K562 (cell line): ENCODE measurements around the gene BBOX1. TPM values are rescaled to one million over a fixed set of nuclear protein-coding genes. Genes with fewer than 3 reads are reported as not detected.

Experiments used
- ATAC-seq: fragments of 200-7000 bp; cut with Tn5 transposase; 3 replicates; pipeline ENCODE4 v1.9.1; 2020; ENCODE audit warnings: moderate library complexity
- BruUV-seq: library from RNA; stranded (reverse); fragments of 400-500 nt; replicated peaks from 2 replicates; lab custom pipeline; 2021; lab: Mats Ljungman, UMichigan
- CTCF ChIA-PET: fragments of 300-600 bp; formaldehyde crosslinking; extraction: SDS; loops from one replicate; lab custom pipeline; 2021; ENCODE audit warnings: low intra/inter-chr PET ratio; lab: Yijun Ruan, JAX
- POLR2A ChIA-PET: fragments of 300-600, 350-650 bp; sonication (Branson Sonifier 250); formaldehyde crosslinking; extraction: SDS; loops from one replicate; lab custom pipeline; 2021; ENCODE audit warnings: antibody characterized with exemption, inconsistent platforms; lab: Yijun Ruan, JAX
- DNase-seq, 4 experiments: peaks; one replicate each; pipeline versions ENCODE4 v3.0.0 to v3.0.0-alpha.2; 2011 to 2018; ENCODE audit warnings: low spot score in 3 of 4, mixed read lengths in 3 of 4; ENCODE audit errors: extremely low read depth in 1 of 4
- FAIRE-seq: peaks from 2 replicates; lab custom pipeline; 2011; peaks lifted over from hg19 to GRCh38; lab: Jason Lieb, UNC
- H2AFZ ChIP-seq: 2 replicates; pipeline ENCODE4 v1.6.0; 2011; ENCODE audit warnings: low read depth, low read length, control low read depth, inconsistent platforms
- H3K27ac ChIP-seq: fragments of 200-600 bp; 3 replicates; pipeline ENCODE4 v1.8.0; 2011; ENCODE audit warnings: low read depth, mild to moderate bottlenecking, control low read depth, inconsistent platforms, low read length, moderate library complexity, mixed read lengths; ENCODE audit errors: extremely low read depth
- H3K27me3 ChIP-seq, 2 experiments: fragments of 300-600 bp in 1 of 2; 2 replicates in 1 of 2; 3 replicates in 1 of 2; pipeline versions ENCODE4 v1.6.0 to v1.8.0; 2011; ENCODE audit warnings: inconsistent platforms in 2 of 2, low read length in 2 of 2, mild to moderate bottlenecking in 1 of 2, mixed read lengths in 1 of 2, moderate library complexity in 1 of 2; ENCODE audit not compliant: control insufficient read depth in 2 of 2, insufficient read depth in 2 of 2
- H3K36me3 ChIP-seq: fragments of 300-600 bp; 3 replicates; pipeline ENCODE4 v1.8.0; 2011; ENCODE audit warnings: mild to moderate bottlenecking, low read length, inconsistent platforms; ENCODE audit not compliant: control insufficient read depth, insufficient read depth
- H3K4me1 ChIP-seq, 2 experiments: fragments of 200-600 bp in 1 of 2; replicated peaks in 1 of 2; 2 replicates in 1 of 2; 3 replicates in 1 of 2; pipeline versions ENCODE4 v1.5.1 to v1.8.0; 2011; ENCODE audit warnings: inconsistent platforms in 2 of 2, low read length in 2 of 2, mild to moderate bottlenecking in 1 of 2, mixed read lengths in 1 of 2, moderate library complexity in 1 of 2; ENCODE audit not compliant: control insufficient read depth in 2 of 2, insufficient read depth in 2 of 2
- H3K4me2 ChIP-seq: 2 replicates; pipeline ENCODE4 v1.6.1; 2011; ENCODE audit warnings: low read length, control low read depth, inconsistent platforms, mixed read lengths; ENCODE audit not compliant: insufficient read depth
- H3K4me3 ChIP-seq: fragments of 200-600 bp; sonication (generic), shearing (Covaris generic); 2 replicates; pipeline ENCODE4 v1.5.1; 2016; ENCODE audit warnings: control low read depth, inconsistent platforms
- H3K79me2 ChIP-seq: fragments of 200-600 bp; 3 replicates; pipeline ENCODE4 v1.8.0; 2011; ENCODE audit warnings: low read length, inconsistent platforms; ENCODE audit not compliant: control insufficient read depth, insufficient read depth
- H3K9ac ChIP-seq, 2 experiments: 2 replicates each; pipeline versions ENCODE4 v1.6.0 to v1.6.1; 2011; ENCODE audit warnings: low read depth in 2 of 2, low read length in 2 of 2, control low read depth in 1 of 2, inconsistent platforms in 1 of 2, mild to moderate bottlenecking in 1 of 2, mixed read lengths in 1 of 2; ENCODE audit not compliant: insufficient read depth in 1 of 2
- H3K9me1 ChIP-seq: one replicate; pipeline ENCODE4 v1.6.0; 2011; ENCODE audit warnings: inconsistent platforms, mild to moderate bottlenecking, low read length, moderate library complexity; ENCODE audit not compliant: control insufficient read depth, insufficient read depth
- H3K9me3 ChIP-seq: replicated peaks from 2 replicates; pipeline ENCODE4 v1.5.1; 2011; ENCODE audit warnings: low read depth, low read length, inconsistent platforms; ENCODE audit not compliant: control insufficient read depth, insufficient read depth
- H4K20me1 ChIP-seq: replicated peaks from 2 replicates; pipeline ENCODE4 v1.6.1; 2011; ENCODE audit warnings: low read length, inconsistent platforms, mixed read lengths; ENCODE audit not compliant: control insufficient read depth, insufficient read depth
- BDP1 ChIP-seq: IDR thresholded peaks from 3 replicates; pipeline ENCODE4 v1.6.1; 2011; ENCODE audit not compliant: insufficient read length, insufficient read depth
- CEBPB ChIP-seq: fragments of 450-650 bp; IDR thresholded peaks from 2 replicates; pipeline ENCODE4 v1.6.1; 2016; ENCODE audit warnings: missing genetic modification characterization, missing compliant biosample characterization
- CEBPG ChIP-seq, 3 experiments: fragments of 200-800 bp in 1 of 3; sonication (Bioruptor generic) in 1 of 3; sonication (generic) in 1 of 3; formaldehyde crosslinking in 1 of 3; IDR thresholded peaks in 2 of 3; conservative IDR thresholded peaks in 1 of 3; 2 replicates each; pipeline versions ENCODE4 v1.6.1 to v1.8.0; 2016 to 2022; ENCODE audit warnings: missing compliant biosample characterization in 2 of 3, missing genetic modification characterization in 2 of 3, mild to moderate bottlenecking in 1 of 3, missing genetic modification reagents in 1 of 3
- EP300 ChIP-seq: IDR thresholded peaks from 2 replicates; pipeline ENCODE4 v1.6.1; 2012; ENCODE audit warnings: low read length, improper control_type of control experiment
- HNRNPUL1 ChIP-seq: fragments of 200-400 bp; formaldehyde crosslinking; IDR thresholded peaks from 2 replicates; pipeline ENCODE4 v1.6.1; 2017; ENCODE audit warnings: low read length
- NR2C1 ChIP-seq, 2 experiments: fragments of 450-650 bp; IDR thresholded peaks; 2 replicates each; pipeline ENCODE4 v1.6.1; 2017; ENCODE audit warnings: mild to moderate bottlenecking in 2 of 2, antibody characterized with exemption in 1 of 2, inconsistent platforms in 1 of 2, missing compliant biosample characterization in 1 of 2, missing genetic modification characterization in 1 of 2
- RBM39 ChIP-seq: fragments of 200-400 bp; formaldehyde crosslinking; optimal IDR thresholded peaks from 2 replicates; pipeline ENCODE3; 2018; ENCODE audit warnings: low read depth, low read length
- SAFB2 ChIP-seq: fragments of 200-400 bp; formaldehyde crosslinking; IDR thresholded peaks from 2 replicates; pipeline ENCODE4 v1.6.1; 2018; ENCODE audit warnings: borderline replicate concordance, low read length, low read depth, moderate library complexity; ENCODE audit not compliant: severe bottlenecking
- SMARCE1 ChIP-seq: fragments of 450-650 bp; IDR thresholded peaks from 2 replicates; pipeline ENCODE4 v1.7.1; 2016; ENCODE audit warnings: mild to moderate bottlenecking
- TEAD2 ChIP-seq: fragments of 450-650 bp; IDR thresholded peaks from 2 replicates; pipeline ENCODE4 v1.6.1; 2016; ENCODE audit warnings: missing genetic modification characterization, control low read depth, missing compliant biosample characterization
- ZNF174 ChIP-seq: fragments of 250-450 bp; sonication (Bioruptor Pico); IDR thresholded peaks from 2 replicates; pipeline ENCODE4 v1.4.0; 2020; ENCODE audit warnings: mild to moderate bottlenecking
- ZNF766 ChIP-seq: fragments of 200-800 bp; sonication (Bioruptor generic); conservative IDR thresholded peaks from 2 replicates; pipeline ENCODE4 v1.6.1; 2016; ENCODE audit warnings: missing genetic modification characterization, missing compliant biosample characterization
- ZNF830 ChIP-seq: fragments of 250-450 bp; sonication (Bioruptor Pico); IDR thresholded peaks from 2 replicates; pipeline ENCODE4 v1.5.0; 2021; ENCODE audit warnings: mild to moderate bottlenecking
- WGBS: fragments of 100-300 bp; shearing (Covaris generic); methylation state at CpG from one replicate; pipeline ENCODE4 v1.1.6; 2016; ENCODE audit warnings: low coverage, mixed read lengths; ENCODE audit not compliant: insufficient coverage; ENCODE audit errors: missing lambda C conversion rate; 5-methylcytosine and 5-hydroxymethylcytosine counted together
- in situ Hi-C: fragments of 300-500 bp; cut with MboI; formaldehyde crosslinking; loops from 4 replicates; pipeline ENCODE4 v1.15.0; 2018; ENCODE audit warnings: inconsistent platforms, mixed read lengths
- intact Hi-C: fragments of 100-400 bp; cut with micrococcal nuclease; formaldehyde crosslinking; loops from 2 replicates; pipeline ENCODE4 v1.14.2; 2022
- polyA plus RNA-seq, 8 experiments: library from polyadenylated mRNA; depleted of rRNA in 4 of 8; stranded (reverse) in 5 of 8; unstranded in 3 of 8; fragments of >200 nt; fragmentation: Nextera tagmentation in 2 of 8; fragmentation: Illumina TruSeq in 1 of 8; extraction: Ambion mirVana in 2 of 8; extraction: Trizol in 1 of 8; gene quantifications; 2 replicates each; pipeline versions ENCODE4 v1.2.1 to v1.2.3, GENCODE V29; 2011 to 2014; ENCODE audit warnings: inconsistent platforms in 1 of 8, missing spikeins in 1 of 8
- total RNA-seq, 7 experiments: library from RNA; depleted of rRNA in 6 of 7; stranded (reverse); fragments of >200 nt in 6 of 7; fragmentation: Illumina TruSeq in 2 of 7; extraction: Trizol in 2 of 7; gene quantifications; 2 replicates each; pipeline versions ENCODE4 v1.2.1 to v1.2.3, GENCODE V29; 2011 to 2021; ENCODE audit warnings: low replicate concordance in 1 of 7
- TF ChIP-seq, protein P1 (sequence below): fragments of 450-650 bp; IDR thresholded peaks from 2 replicates; pipeline ENCODE4 v1.6.1; 2016; ENCODE audit warnings: antibody characterized with exemption
- TF ChIP-seq, protein P2 (sequence below), 2 experiments: fragments of 450-650 bp in 1 of 2; sonication (generic) in 1 of 2; formaldehyde crosslinking in 1 of 2; IDR thresholded peaks in 1 of 2; conservative IDR thresholded peaks in 1 of 2; 2 replicates each; pipeline versions ENCODE4 v1.6.1 to v1.8.1; 2016 to 2023; ENCODE audit warnings: mild to moderate bottlenecking in 2 of 2, moderate library complexity in 2 of 2, inconsistent platforms in 1 of 2, missing genetic modification reagents in 1 of 2
- TF ChIP-seq, protein P3 (sequence below): fragments of 250-450 bp; sonication (Bioruptor Pico); IDR thresholded peaks from 2 replicates; pipeline ENCODE4 v1.6.1; 2021; ENCODE audit warnings: mild to moderate bottlenecking

Gene BBOX1
- total and polyA plus RNA-seq, 9 of the 15 experiments (the other 6 are each of a cell fraction or from before 2014, with no cell fraction given), result not detected

DNA sequence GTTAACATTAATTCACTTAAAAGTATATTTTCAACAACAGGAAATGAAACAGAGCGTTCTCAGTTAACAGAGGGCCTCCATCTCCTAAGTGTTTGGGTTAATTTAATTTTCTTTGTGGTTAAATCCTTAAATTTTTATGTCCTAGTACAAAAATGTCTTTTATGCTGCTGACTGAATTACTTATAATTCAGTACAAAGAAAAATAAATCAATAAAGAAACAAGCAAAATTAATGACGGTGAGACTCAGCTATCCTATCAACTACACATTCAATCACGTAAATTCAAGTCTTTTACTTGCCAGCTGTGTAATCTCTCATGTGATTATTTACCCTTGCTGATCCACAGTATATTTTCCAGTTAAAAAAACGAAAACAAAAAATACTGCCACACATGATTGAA, 81.4 kb downstream of the BBOX1 start:
- intact Hi-C loops, result no loop called here
- DNase-seq, result no peak
- ATAC-seq, result no peak
- Histone ChIP-seq H3K79me2 (no peaks in the 10 kb centered on the region), H3K9me3 (no peaks in the 10 kb centered on the region), H3K9me1 (no peaks in the 10 kb centered on the region), H3K4me2 (no peak overlapping the region), H3K9ac (no peak overlapping the region), H3K4me3 (no peak overlapping the region), H2AFZ (no peak overlapping the region), H3K36me3 (no peaks in the 10 kb centered on the region), H4K20me1 (no peaks in the 10 kb centered on the region), H3K27ac (no peak overlapping the region), H3K27me3 (no peaks in the 10 kb centered on the region)
- ChIA-PET CTCF (no interaction called here), POLR2A (interaction anchor here (1.1 kb wide), 1 partner anchor 11 kb away, joined by 3 read pairs; no protein-coding TSS in a partner anchor)
- BruUV-seq, result no TSS peak
- 3% methylated on average over 4 of the region's 4 CpGs for WGBS
- no peak for TF ChIP-seq HNRNPUL1
- TF ChIP-seq, protein P1, sequence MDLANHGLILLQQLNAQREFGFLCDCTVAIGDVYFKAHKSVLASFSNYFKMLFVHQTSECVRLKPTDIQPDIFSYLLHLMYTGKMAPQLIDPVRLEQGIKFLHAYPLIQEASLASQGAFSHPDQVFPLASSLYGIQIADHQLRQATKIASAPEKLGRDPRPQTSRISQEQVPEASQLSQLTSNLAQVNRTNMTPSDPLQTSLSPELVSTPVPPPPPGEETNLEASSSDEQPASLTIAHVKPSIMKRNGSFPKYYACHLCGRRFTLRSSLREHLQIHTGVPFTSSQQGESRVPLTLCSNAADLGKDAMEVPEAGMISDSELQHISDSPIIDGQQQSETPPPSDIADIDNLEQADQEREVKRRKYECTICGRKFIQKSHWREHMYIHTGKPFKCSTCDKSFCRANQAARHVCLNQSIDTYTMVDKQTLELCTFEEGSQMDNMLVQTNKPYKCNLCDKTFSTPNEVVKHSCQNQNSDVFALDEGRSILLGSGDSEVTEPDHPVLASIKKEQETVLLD, result no peak
- TF ChIP-seq, protein P2, sequence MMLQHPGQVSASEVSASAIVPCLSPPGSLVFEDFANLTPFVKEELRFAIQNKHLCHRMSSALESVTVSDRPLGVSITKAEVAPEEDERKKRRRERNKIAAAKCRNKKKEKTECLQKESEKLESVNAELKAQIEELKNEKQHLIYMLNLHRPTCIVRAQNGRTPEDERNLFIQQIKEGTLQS (IDR thresholded peaks at IDR 0.05), result no peak
- TF ChIP-seq, protein P2 (CRISPR knock-in tag; conservative IDR thresholded peaks at IDR 0.05), result no peak
- no peak for TF ChIP-seq NR2C1 (IDR thresholded peaks at IDR 0.05)
- TF ChIP-seq NR2C1 (tag; IDR thresholded peaks at IDR 0.05), result no peak
- no peak for TF ChIP-seq BDP1
- TF ChIP-seq, protein P3, sequence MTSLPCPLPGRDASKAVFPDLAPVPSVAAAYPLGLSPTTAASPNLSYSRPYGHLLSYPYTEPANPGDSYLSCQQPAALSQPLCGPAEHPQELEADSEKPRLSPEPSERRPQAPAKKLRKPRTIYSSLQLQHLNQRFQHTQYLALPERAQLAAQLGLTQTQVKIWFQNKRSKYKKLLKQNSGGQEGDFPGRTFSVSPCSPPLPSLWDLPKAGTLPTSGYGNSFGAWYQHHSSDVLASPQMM (CRISPR knock-in tag), result no peak
- TF ChIP-seq ZNF766 (CRISPR knock-in tag), result no peak
- TF ChIP-seq TEAD2 (tag), result no peak
- TF ChIP-seq ZNF830 (CRISPR knock-in tag), result no peak
- no peak for TF ChIP-seq RBM39
- no peak for TF ChIP-seq SMARCE1
- no peak for TF ChIP-seq EP300
- TF ChIP-seq ZNF174, result no peak
- TF ChIP-seq CEBPB (tag), result no peak
- TF ChIP-seq CEBPG (CRISPR knock-in tag; IDR thresholded peaks at IDR 0.05), result no peak
- TF ChIP-seq CEBPG (tag; conservative IDR thresholded peaks at IDR 0.05 in 1 of 2, IDR thresholded peaks at IDR 0.05 in 1 of 2), result no peak
- no peak for TF ChIP-seq SAFB2
- TF ChIP-seq, all 486 proteins: peak for 0
- no peak for FAIRE-seq
- in situ Hi-C loops, result no loop called here
- H3K4me1 ChIP-seq, result no peaks in the 10 kb centered on the region
